Measurements from ENCODE around the gene LGR4.
"Not testable (repeated sequence)": the region's sequence is repeated elsewhere in the genome, so short reads cannot be mapped to it uniquely, and the experiment has no call there.

GRCh38 chr11:27322196-27322595 lies 150.4 kb downstream of the LGR4 start:
- TF ChIP-seq CTCF (IDR thresholded peaks at IDR 0.05); ZFX (IDR thresholded peaks at IDR 0.05; ENCODE audit: borderline replicate concordance): not testable (repeated sequence)

All from 22Rv1 (cell line).